ENCODE results near the gene SLBP. TPM values are rescaled to one million over a fixed set of nuclear protein-coding genes. Genes with fewer than 3 reads are reported as not detected.

Gene SLBP
- polyA plus RNA-seq, 3 donors, result 39.6 to 63.7 (median 59.1) TPM

- Mint-ChIP-seq H3K9me3 (no peaks in the 10 kb centered on the region), H3K27me3 (ENCODE audit: low read depth in 3 of 3) (no peaks in the 10 kb centered on the region), H3K27ac (peak overlapping the region in 2 of 7 donors; percentile 57 to 60), H3K4me1 (peaks cover 57% of the 10 kb centered on the region), H3K36me3 (peaks cover 15 to 29% of the 10 kb centered on the region in 2 donors), H3K4me3 (no peak overlapping the region)
- H3K9me3 ChIP-seq (replicated peaks in 1 of 2; ENCODE audit: control insufficient read depth in 1 of 2, insufficient read depth in 1 of 2, low read length in 2 of 2), result no peaks in the 10 kb centered on the region
- no peak for TF ChIP-seq CTCF (IDR thresholded peaks at IDR 0.05)
- no peak for DNase-seq
- H3K79me2 ChIP-seq (ENCODE audit: insufficient read depth, low read length), result peaks cover 90% of the 10 kb centered on the region
- H2AFZ ChIP-seq (ENCODE audit: insufficient read depth, low read depth, low read length, poor library complexity, severe bottlenecking), result no peak overlapping the region
- peaks cover 53 to 71% of the 10 kb centered on the region in 2 donors for H3K4me1 ChIP-seq (ENCODE audit: control insufficient read depth in 1 of 2, insufficient read depth in 2 of 2, low read length in 2 of 2)
- intact Hi-C loops (cut with micrococcal nuclease), result loop anchor here in 1 of 2 donors (10.0 kb wide), 2 partner anchors 133 to 547 kb away; partner anchors contain the start of gene MXD4
- no peak overlapping the region for H3K4me3 ChIP-seq (replicated peaks in 1 of 3; ENCODE audit: low read depth in 2 of 3, low read length in 3 of 3)
- H3K4me2 ChIP-seq (replicated peaks; ENCODE audit: extremely low read depth, low read length, poor library complexity, severe bottlenecking), result no peak overlapping the region
- peak overlapping the region in 1 of 2 donors; percentile 92 for H3K27ac ChIP-seq (ENCODE audit: low read depth in 1 of 2, low read length in 2 of 2)
- peaks cover 24 to 32% of the 10 kb centered on the region in 2 donors for H3K36me3 ChIP-seq (replicated peaks in 1 of 2; ENCODE audit: control insufficient read depth in 1 of 2, insufficient read depth in 2 of 2, low read length in 2 of 2)
- no peak overlapping the region for H3K9ac ChIP-seq (ENCODE audit: insufficient read depth, low read length, poor library complexity, severe bottlenecking)
- peaks cover 62% of the 10 kb centered on the region for H4K20me1 ChIP-seq (ENCODE audit: insufficient read depth, low read length)
- no peaks in the 10 kb centered on the region for H3K27me3 ChIP-seq (ENCODE audit: control insufficient read depth in 2 of 2, insufficient read depth in 2 of 2, low read length in 2 of 2)
- WGBS (ENCODE audit: insufficient coverage), result 97% methylated on average over 31 of the region's 32 CpGs
Observed at GRCh38 chr4:1717129-1718094, 5.3 kb upstream of the SLBP start.

- peaks cover 15 to 29% of the 10 kb centered on the region in 2 donors for H3K36me3 Mint-ChIP-seq
- 90% methylated on average over 10 of the region's 15 CpGs for WGBS (ENCODE audit: insufficient coverage)
- Histone ChIP-seq H3K79me2 (ENCODE audit: insufficient read depth, low read length) (peaks cover 84% of the 10 kb centered on the region), H3K36me3 (replicated peaks in 1 of 2; ENCODE audit: control insufficient read depth in 1 of 2, insufficient read depth in 2 of 2, low read length in 2 of 2) (peaks cover 24 to 32% of the 10 kb centered on the region in 2 donors), H3K4me3 (replicated peaks in 1 of 3; ENCODE audit: low read depth in 2 of 3, low read length in 3 of 3) (no peak overlapping the region), H3K4me2 (replicated peaks; ENCODE audit: extremely low read depth, low read length, poor library complexity, severe bottlenecking) (no peak overlapping the region), H3K27ac (ENCODE audit: low read depth in 1 of 2, low read length in 2 of 2) (peak overlapping the region in 1 of 2 donors; percentile 92), H4K20me1 (ENCODE audit: insufficient read depth, low read length) (peaks cover 62% of the 10 kb centered on the region), H3K9me3 (replicated peaks in 1 of 2; ENCODE audit: control insufficient read depth in 1 of 2, insufficient read depth in 1 of 2, low read length in 2 of 2) (no peaks in the 10 kb centered on the region), H3K27me3 (ENCODE audit: control insufficient read depth in 2 of 2, insufficient read depth in 2 of 2, low read length in 2 of 2) (no peaks in the 10 kb centered on the region), H3K9ac (ENCODE audit: insufficient read depth, low read length, poor library complexity, severe bottlenecking) (no peak overlapping the region), H3K4me1 (ENCODE audit: control insufficient read depth in 1 of 2, insufficient read depth in 2 of 2, low read length in 2 of 2) (peaks cover 45 to 64% of the 10 kb centered on the region in 2 donors), H2AFZ (ENCODE audit: insufficient read depth, low read depth, low read length, poor library complexity, severe bottlenecking) (no peak overlapping the region)
- H3K27me3 Mint-ChIP-seq (ENCODE audit: low read depth in 3 of 3), result no peaks in the 10 kb centered on the region
- DNase-seq, result no peak
- TF ChIP-seq CTCF (IDR thresholded peaks at IDR 0.05), result no peak
- intact Hi-C loops (cut with micrococcal nuclease), result loop anchor here in 1 of 2 donors (10.0 kb wide), 2 partner anchors 132 to 548 kb away; partner anchors contain the start of gene MXD4
- no peak overlapping the region for H3K4me3 Mint-ChIP-seq
- H3K27ac Mint-ChIP-seq, result peak overlapping the region; percentile 46 to 99 (median 90)
- H3K4me1 Mint-ChIP-seq, result peaks cover 51% of the 10 kb centered on the region
- H3K9me3 Mint-ChIP-seq, result no peaks in the 10 kb centered on the region
Observed at GRCh38 chr4:1716065-1716945, 4.2 kb upstream of the SLBP start.
